GM12873 (cell line): ENCODE results near the gene NCMAP.

Experiments used
- CTCF ChIP-seq: IDR thresholded peaks from 2 replicates; pipeline ENCODE4 v1.5.1; 2012; ENCODE audit warnings: low read depth, mild to moderate bottlenecking, moderate library complexity, low read length, control low read depth; ENCODE audit not compliant: insufficient read depth; ENCODE audit errors: missing control alignments

The NCMAP gene

GRCh38 chr1:24536391-24536840, 19.5 kb upstream of the NCMAP start:
- TF ChIP-seq CTCF: no peak

- no peak for TF ChIP-seq CTCF
These were observed 15.6 kb upstream of the NCMAP start for GRCh38 chr1:24540051-24540905.

GRCh38 chr1:24540906-24541710, 14.8 kb upstream of the NCMAP start:
- TF ChIP-seq CTCF: no peak

GRCh38 chr1:24541711-24542346, 14.1 kb upstream of the NCMAP start:
- TF ChIP-seq CTCF: peak; percentile 62

- no peak for TF ChIP-seq CTCF
These were observed 11.6 kb upstream of the NCMAP start for GRCh38 chr1:24544239-24544638.

- no peak for TF ChIP-seq CTCF
These were observed 10.2 kb upstream of the NCMAP start for GRCh38 chr1:24545662-24546061.

GRCh38 chr1:24547195-24547594, 8.7 kb upstream of the NCMAP start:
- no peak for TF ChIP-seq CTCF
